HFFc6 (cell line): Measurements from ENCODE around the gene NUCB2. TPM values are rescaled to one million over a fixed set of nuclear protein-coding genes. Genes with fewer than 3 reads are reported as not detected.

ENCODE experiments used
- DNase-seq: peaks from one replicate; pipeline ENCODE4 v3.0.0-alpha.2; 2018
- H3K27ac Mint-ChIP-seq: 2 replicates; pipeline ENCODE4 v1.8.0; 2020; ENCODE audit warnings: mild to moderate bottlenecking, mixed read lengths
- H3K27me3 Mint-ChIP-seq: 2 replicates; pipeline ENCODE4 v1.8.0; 2021; ENCODE audit warnings: mild to moderate bottlenecking, moderate library complexity, mixed read lengths; ENCODE audit not compliant: insufficient read depth
- H3K36me3 Mint-ChIP-seq: 2 replicates; pipeline ENCODE4 v1.8.0; 2021; ENCODE audit warnings: low read depth, mixed read lengths
- H3K4me1 Mint-ChIP-seq: 2 replicates; pipeline ENCODE4 v1.8.0; 2020; ENCODE audit warnings: low read depth, mixed read lengths
- H3K4me3 Mint-ChIP-seq: 2 replicates; pipeline ENCODE4 v1.8.0; 2020; ENCODE audit warnings: mild to moderate bottlenecking, moderate library complexity, mixed read lengths
- H3K9me3 Mint-ChIP-seq: 2 replicates; pipeline ENCODE4 v1.8.0; 2020; ENCODE audit warnings: mild to moderate bottlenecking, mixed read lengths
- CTCF ChIP-seq: fragments of 200-600 bp; sonication (generic); IDR thresholded peaks from 2 replicates; pipeline ENCODE4 v1.5.0; 2021; ENCODE audit warnings: antibody characterized with exemption, mild to moderate bottlenecking
- total RNA-seq, 6 experiments: library from RNA; stranded (reverse); fragmentation: NEBNext Ultra II Directional; extraction: Animal tissue kit (Norgen Biotek cat#: 25700); gene quantifications; 2 replicates in 1 of 6; 3 replicates in 5 of 6; pipeline ENCODE4 v1.2.3, GENCODE V29; 2021

Gene NUCB2
- total RNA-seq, 6 experiments from 2014 or later, result 124 to 180 (median 161) TPM

DNA sequence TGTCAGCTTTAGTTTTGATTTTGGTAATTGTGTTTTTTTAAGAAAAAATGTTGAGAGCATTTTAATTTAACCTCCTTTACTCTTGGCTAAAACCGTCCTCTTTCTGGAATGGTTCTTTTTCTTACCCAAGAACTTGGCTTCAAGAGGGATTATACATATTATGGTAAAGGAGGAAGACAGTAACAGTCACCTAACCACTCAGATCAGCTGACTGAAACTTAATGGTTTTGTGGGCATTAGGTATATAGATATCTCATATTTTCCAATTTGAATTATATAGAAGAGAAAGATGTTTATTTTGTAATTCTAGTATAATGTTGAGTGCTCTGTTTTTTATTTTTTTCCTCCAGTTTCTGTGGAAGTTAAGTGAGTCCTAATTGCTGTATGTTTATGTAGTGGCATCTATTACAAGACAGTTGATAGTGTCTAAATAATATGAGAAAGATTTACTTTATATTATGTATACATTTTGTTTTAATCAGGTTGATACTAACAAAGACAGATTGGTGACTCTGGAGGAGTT lies 38.4 kb downstream of the NUCB2 start:
- no peaks in the 10 kb centered on the region for H3K27me3 Mint-ChIP-seq
- no peaks in the 10 kb centered on the region for H3K9me3 Mint-ChIP-seq
- no peaks in the 10 kb centered on the region for H3K4me1 Mint-ChIP-seq
- H3K36me3 Mint-ChIP-seq, result peaks cover 11% of the 10 kb centered on the region
- no peak overlapping the region for H3K4me3 Mint-ChIP-seq
- no peak overlapping the region for H3K27ac Mint-ChIP-seq
- TF ChIP-seq CTCF, result no peak
- DNase-seq, result no peak

GRCh38 chr11:17328871-17329494 lies 52.4 kb downstream of the NUCB2 start:
- Mint-ChIP-seq H3K4me3 (no peak overlapping the region), H3K27me3 (no peaks in the 10 kb centered on the region), H3K9me3 (no peaks in the 10 kb centered on the region), H3K4me1 (no peaks in the 10 kb centered on the region), H3K27ac (no peak overlapping the region), H3K36me3 (peaks cover 22% of the 10 kb centered on the region)
- no peak for DNase-seq
- TF ChIP-seq CTCF, result peak; percentile 37

GRCh38 chr11:17331669-17332068 lies 55.1 kb downstream of the NUCB2 start:
- no peaks in the 10 kb centered on the region for H3K27me3 Mint-ChIP-seq
- no peak overlapping the region for H3K27ac Mint-ChIP-seq
- no peaks in the 10 kb centered on the region for H3K9me3 Mint-ChIP-seq
- no peak for TF ChIP-seq CTCF
- DNase-seq, result no peak
- H3K4me3 Mint-ChIP-seq, result no peak overlapping the region
- no peaks in the 10 kb centered on the region for H3K4me1 Mint-ChIP-seq
- H3K36me3 Mint-ChIP-seq, result peaks cover 5% of the 10 kb centered on the region; the same call in 1 of the 2 replicates

GRCh38 chr11:17333799-17334586 lies 57.5 kb downstream of the NUCB2 start:
- Mint-ChIP-seq H3K4me3 (no peak overlapping the region), H3K27ac (no peak overlapping the region), H3K36me3 (no peaks in the 10 kb centered on the region), H3K9me3 (no peaks in the 10 kb centered on the region), H3K27me3 (no peaks in the 10 kb centered on the region), H3K4me1 (no peaks in the 10 kb centered on the region)
- TF ChIP-seq CTCF, result no peak
- no peak for DNase-seq

- peaks cover 18% of the 10 kb centered on the region for H3K4me1 Mint-ChIP-seq
- no peak for TF ChIP-seq CTCF
- H3K9me3 Mint-ChIP-seq, result no peaks in the 10 kb centered on the region
These were observed 66.7 kb downstream of the NUCB2 start for GRCh38 chr11:17343257-17343656.

More at GRCh38 chr11:17343257-17343656, 66.7 kb downstream of the NUCB2 start:
- peak overlapping the region; percentile 77 for H3K27ac Mint-ChIP-seq
- H3K36me3 Mint-ChIP-seq, result peaks cover 4% of the 10 kb centered on the region; the same call in 1 of the 2 replicates
- no peak for DNase-seq
- no peaks in the 10 kb centered on the region; the same call in 1 of the 2 replicates for H3K27me3 Mint-ChIP-seq
- no peak overlapping the region for H3K4me3 Mint-ChIP-seq
